ENCODE results near the gene AP3S2. TPM values are rescaled to one million over a fixed set of nuclear protein-coding genes. Genes with fewer than 3 reads are reported as not detected.
"Not testable (repeated sequence)": the region's sequence is repeated elsewhere in the genome, so short reads cannot be mapped to it uniquely, and the experiment has no call there.

AP3S2 gene
- total RNA-seq, 1 donor, result 73.0 TPM

- H3K4me3 ChIP-seq (ENCODE audit: low read depth, low read length), result no peak overlapping the region
- no peak for DNase-seq (ENCODE audit: low read depth)
- no peak for TF ChIP-seq CTCF (IDR thresholded peaks at IDR 0.05; ENCODE audit: insufficient read depth, low read depth, low read length)
Measured at GRCh38 chr15:89870688-89871288, 23.0 kb downstream of the AP3S2 start.

- TF ChIP-seq CTCF (IDR thresholded peaks at IDR 0.05; ENCODE audit: insufficient read depth, low read depth, low read length), result no peak
Measured at GRCh38 chr15:89870006-89870405, 23.8 kb downstream of the AP3S2 start.

GRCh38 chr15:89869490-89869889 lies 24.3 kb downstream of the AP3S2 start:
- H3K4me3 ChIP-seq (ENCODE audit: low read depth, low read length); DNase-seq (ENCODE audit: low read depth): not testable (repeated sequence)

More at GRCh38 chr15:89870006-89870405, 23.8 kb downstream of the AP3S2 start:
- no peak overlapping the region for H3K4me3 ChIP-seq (ENCODE audit: low read depth, low read length)
- no peak for DNase-seq (ENCODE audit: low read depth)

GRCh38 chr15:89864958-89865739 lies 28.6 kb downstream of the AP3S2 start:
- no peak for DNase-seq (ENCODE audit: low read depth)
- H3K4me3 ChIP-seq (ENCODE audit: low read depth, low read length), result no peak overlapping the region
- peak; percentile 5 for TF ChIP-seq CTCF (IDR thresholded peaks at IDR 0.05; ENCODE audit: insufficient read depth, low read depth, low read length)

- no peak for TF ChIP-seq CTCF (IDR thresholded peaks at IDR 0.05; ENCODE audit: insufficient read depth, low read depth, low read length)
- DNase-seq (ENCODE audit: low read depth), result peak; percentile 82
- no peak overlapping the region for H3K4me3 ChIP-seq (ENCODE audit: low read depth, low read length)
Measured at GRCh38 chr15:89863918-89864317, 29.9 kb downstream of the AP3S2 start.

- no peak overlapping the region for H3K4me3 ChIP-seq (ENCODE audit: low read depth, low read length)
- peak; percentile 51 for DNase-seq (ENCODE audit: low read depth)
- TF ChIP-seq CTCF (IDR thresholded peaks at IDR 0.05; ENCODE audit: insufficient read depth, low read depth, low read length), result no peak
Measured at GRCh38 chr15:89860891-89861290, 32.9 kb downstream of the AP3S2 start.

GRCh38 chr15:89860431-89860830 lies 33.4 kb downstream of the AP3S2 start:
- no peak for TF ChIP-seq CTCF (IDR thresholded peaks at IDR 0.05; ENCODE audit: insufficient read depth, low read depth, low read length)
- H3K4me3 ChIP-seq (ENCODE audit: low read depth, low read length), result no peak overlapping the region
- DNase-seq (ENCODE audit: low read depth), result peak; percentile 61
